GM23338 (cell line): Measurements from ENCODE around the gene HLA-DPB1. TPM values are rescaled to one million over a fixed set of nuclear protein-coding genes. Genes with fewer than 3 reads are reported as not detected.

Experiments
- ATAC-seq: fragments of 200-7000 bp; cut with Tn5 transposase; 3 replicates; pipeline ENCODE4 v1.9.1; 2020
- DNase-seq: peaks from one replicate; pipeline ENCODE4 v3.0.0-alpha.2; 2015; ENCODE audit warnings: low spot score
- H2AFZ ChIP-seq: fragments of 200-600 bp; sonication (generic); 2 replicates; pipeline ENCODE4 v1.8.0; 2016; ENCODE audit warnings: antibody characterized with exemption, mild to moderate bottlenecking, moderate library complexity
- H3F3A ChIP-seq: fragments of 200-600 bp; sonication (generic); replicated peaks from 2 replicates; pipeline ENCODE4 v1.8.0; 2017; ENCODE audit warnings: antibody characterized with exemption, mixed run types, low read depth
- H3K27ac ChIP-seq: fragments of 200-600 bp; sonication (generic); 2 replicates; pipeline ENCODE4 v1.6.1; 2016; ENCODE audit warnings: low read depth
- H3K27me3 ChIP-seq: fragments of 200-600 bp; sonication (generic); 2 replicates; pipeline ENCODE4 v1.8.0; 2016; ENCODE audit warnings: mild to moderate bottlenecking, mixed run types, moderate library complexity; ENCODE audit not compliant: insufficient read depth
- H3K36me3 ChIP-seq: fragments of 200-600 bp; sonication (generic); 2 replicates; pipeline ENCODE4 v1.8.0; 2016; ENCODE audit warnings: mild to moderate bottlenecking; ENCODE audit not compliant: insufficient read depth
- H3K4me1 ChIP-seq: fragments of 200-600 bp; sonication (generic); 2 replicates; pipeline ENCODE4 v1.8.0; 2016; ENCODE audit warnings: mild to moderate bottlenecking, moderate library complexity; ENCODE audit not compliant: insufficient read depth
- H3K4me2 ChIP-seq: fragments of 200-600 bp; sonication (generic); 2 replicates; pipeline ENCODE4 v1.7.1; 2017; ENCODE audit warnings: mixed run types
- H3K4me3 ChIP-seq: fragments of 200-600 bp; sonication (generic); 2 replicates; pipeline ENCODE4 v1.6.1; 2016; ENCODE audit warnings: mixed run types
- H3K79me2 ChIP-seq: fragments of 200-600 bp; sonication (generic); replicated peaks from 2 replicates; pipeline ENCODE4 v1.8.0; 2017; ENCODE audit warnings: mild to moderate bottlenecking; ENCODE audit not compliant: insufficient read depth
- H3K9me2 ChIP-seq: fragments of 200-600 bp; sonication (generic); 2 replicates; pipeline ENCODE4 v1.8.0; 2017; ENCODE audit not compliant: insufficient read depth
- H4K20me1 ChIP-seq: fragments of 200-600 bp; sonication (generic); replicated peaks from 2 replicates; pipeline ENCODE4 v1.8.0; 2017; ENCODE audit warnings: mild to moderate bottlenecking; ENCODE audit not compliant: insufficient read depth
- H3K27ac Mint-ChIP-seq: 2 replicates; pipeline ENCODE4 v1.8.0; 2020; ENCODE audit warnings: inconsistent platforms, mild to moderate bottlenecking, moderate library complexity, mixed read lengths
- H3K27me3 Mint-ChIP-seq: 3 replicates; pipeline ENCODE4 v1.8.0; 2022; ENCODE audit warnings: low read depth, mild to moderate bottlenecking, moderate library complexity, mixed read lengths, inconsistent platforms; ENCODE audit not compliant: insufficient read depth, poor library complexity
- H3K36me3 Mint-ChIP-seq: 3 replicates; pipeline ENCODE4 v1.8.0; 2021; ENCODE audit warnings: low read depth, mild to moderate bottlenecking, inconsistent platforms, moderate library complexity, mixed read lengths
- H3K4me1 Mint-ChIP-seq: 3 replicates; pipeline ENCODE4 v1.8.0; 2020; ENCODE audit warnings: mild to moderate bottlenecking, inconsistent platforms, mixed read lengths
- H3K4me3 Mint-ChIP-seq: 3 replicates; pipeline ENCODE4 v1.8.0; 2021; ENCODE audit warnings: moderate library complexity, mild to moderate bottlenecking, inconsistent platforms, mixed read lengths
- H3K9me3 Mint-ChIP-seq: 3 replicates; pipeline ENCODE4 v1.8.0; 2020; ENCODE audit warnings: moderate library complexity, mild to moderate bottlenecking, inconsistent platforms, mixed read lengths
- CREB1 ChIP-seq: fragments of 250-450 bp; sonication (Bioruptor Pico); IDR thresholded peaks from 2 replicates; pipeline ENCODE4 v1.5.0; 2020; ENCODE audit warnings: low read depth, mild to moderate bottlenecking, moderate library complexity
- ETS1 ChIP-seq: IDR thresholded peaks from 2 replicates; pipeline ENCODE4 v1.6.1; 2016; ENCODE audit warnings: antibody characterized with exemption
- EZH2 ChIP-seq: fragments of 200-600 bp; sonication (generic); IDR thresholded peaks from one replicate; pipeline ENCODE4 v1.8.0; 2017; ENCODE audit warnings: antibody characterized with exemption, mild to moderate bottlenecking, low read depth; ENCODE audit not compliant: unreplicated experiment
- EZH2phosphoT487 ChIP-seq: fragments of 200-600 bp; sonication (generic); IDR thresholded peaks from one replicate; pipeline ENCODE4 v1.8.1; 2018; ENCODE audit warnings: antibody characterized with exemption; ENCODE audit not compliant: unreplicated experiment
- JUNB ChIP-seq: IDR thresholded peaks from one replicate; pipeline ENCODE4 v1.6.1; 2016; ENCODE audit warnings: antibody characterized with exemption; ENCODE audit not compliant: unreplicated experiment
- NANOG ChIP-seq: IDR thresholded peaks from 2 replicates; pipeline ENCODE4 v1.6.1; 2016; ENCODE audit warnings: antibody characterized with exemption, borderline replicate concordance
- POLR2AphosphoS5 ChIP-seq: IDR thresholded peaks from 2 replicates; pipeline ENCODE4 v1.6.1; 2016; ENCODE audit warnings: antibody characterized with exemption, low read depth
- REST ChIP-seq: IDR thresholded peaks from one replicate; pipeline ENCODE4 v1.6.1; 2018; ENCODE audit warnings: antibody characterized with exemption; ENCODE audit not compliant: unreplicated experiment
- STAT1 ChIP-seq: IDR thresholded peaks from one replicate; pipeline ENCODE4 v1.6.1; 2016; ENCODE audit warnings: antibody characterized with exemption; ENCODE audit not compliant: unreplicated experiment
- ZNF114 ChIP-seq: fragments of 250-450 bp; sonication (Bioruptor Pico); IDR thresholded peaks from 2 replicates; pipeline ENCODE4 v1.5.0; 2020; ENCODE audit warnings: mild to moderate bottlenecking, moderate library complexity
- ZNF331 ChIP-seq: fragments of 250-450 bp; sonication (Bioruptor Pico); IDR thresholded peaks from 2 replicates; pipeline ENCODE4 v1.5.0; 2020; ENCODE audit warnings: low read depth, mild to moderate bottlenecking, moderate library complexity
- polyA plus RNA-seq: library from polyadenylated mRNA; unstranded; fragments of >200 nt; fragmentation: Nextera tagmentation; extraction: Ambion mirVana; gene quantifications from 2 replicates; pipeline ENCODE4 v1.2.1, GENCODE V29; 2016
- total RNA-seq: library from RNA; depleted of rRNA; stranded (reverse); fragments of >200 nt; shearing (Covaris generic); gene quantifications from 2 replicates; pipeline ENCODE4 v1.2.3, GENCODE V29; 2014
- TF ChIP-seq, protein P1 (sequence below): fragments of 250-450 bp; sonication (Bioruptor Pico); IDR thresholded peaks from 2 replicates; pipeline ENCODE4 v1.5.0; 2020; ENCODE audit warnings: mild to moderate bottlenecking, moderate library complexity
- TF ChIP-seq, protein P2 (sequence below), 2 experiments: fragments of 200-600 bp in 1 of 2; sonication (generic) in 1 of 2; conservative IDR thresholded peaks; 2 replicates each; pipeline versions ENCODE4 v1.5.1 to v1.6.1; 2016 to 2017; ENCODE audit warnings: antibody characterized with exemption in 2 of 2, low read depth in 2 of 2, mild to moderate bottlenecking in 2 of 2, moderate library complexity in 1 of 2

HLA-DPB1 gene
- total and polyA plus RNA-seq, 2 experiments from 2014 or later, result 22.0 to 37.6 TPM

DNA sequence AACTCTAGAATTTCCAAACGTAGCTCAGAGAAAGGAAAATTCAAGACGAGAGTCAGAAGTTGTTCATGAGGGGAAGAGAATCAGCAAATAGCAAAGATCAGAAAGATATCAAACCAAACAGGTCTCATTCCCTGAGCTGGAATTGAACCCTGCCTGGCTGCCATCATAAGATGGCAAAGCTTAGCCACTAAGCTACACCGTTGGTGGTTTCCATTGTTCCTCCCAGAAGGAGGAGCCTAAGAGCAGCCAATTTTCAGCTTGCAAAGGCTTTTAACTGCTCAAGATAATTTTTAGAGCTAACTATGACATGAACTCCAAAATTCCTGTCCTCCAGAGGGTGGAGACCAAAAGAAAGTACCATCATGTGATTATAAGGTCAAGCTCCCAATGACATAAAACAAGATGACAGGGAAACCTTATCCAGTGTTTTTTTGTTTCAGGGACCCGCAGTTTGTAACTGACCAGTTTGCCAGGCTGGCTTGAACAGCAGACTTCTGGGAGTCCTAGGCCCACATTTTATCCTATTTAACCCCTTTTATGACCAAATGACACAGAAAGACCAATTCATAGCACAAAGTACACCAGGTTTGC, 60.6 kb downstream of the HLA-DPB1 start:
- Histone ChIP-seq H2AFZ (no peak overlapping the region), H3K4me2 (no peak overlapping the region), H3K9me2 (no peaks in the 10 kb centered on the region), H3K36me3 (no peaks in the 10 kb centered on the region), H3K4me1 (peaks cover 3% of the 10 kb centered on the region; the same call in 1 of the 2 replicates), H3K79me2 (no peaks in the 10 kb centered on the region; the same call in 1 of the 2 replicates), H3F3A (no peaks in the 10 kb centered on the region), H3K27me3 (no peaks in the 10 kb centered on the region), H3K27ac (no peak overlapping the region), H4K20me1 (no peaks in the 10 kb centered on the region; the same call in 1 of the 2 replicates), H3K4me3 (no peak overlapping the region)
- DNase-seq (no peak), ATAC-seq (peak; percentile 50; the same call in 2 of the 3 replicates)
- H3K4me1 Mint-ChIP-seq, result peaks cover 4% of the 10 kb centered on the region; the same call in 1 of the 3 replicates
- H3K27ac Mint-ChIP-seq, result no peak overlapping the region
- H3K27me3 Mint-ChIP-seq, result no peaks in the 10 kb centered on the region
- TF ChIP-seq POLR2AphosphoS5 (no peak), ZNF331 (CRISPR knock-in tag) (no peak), NANOG (no peak), ETS1 (no peak), ZNF114 (CRISPR knock-in tag) (no peak), CREB1 (CRISPR knock-in tag) (no peak), EZH2phosphoT487 (no peak), REST (no peak), JUNB (no peak), EZH2 (no peak), STAT1 (no peak)
- TF ChIP-seq, protein P1, sequence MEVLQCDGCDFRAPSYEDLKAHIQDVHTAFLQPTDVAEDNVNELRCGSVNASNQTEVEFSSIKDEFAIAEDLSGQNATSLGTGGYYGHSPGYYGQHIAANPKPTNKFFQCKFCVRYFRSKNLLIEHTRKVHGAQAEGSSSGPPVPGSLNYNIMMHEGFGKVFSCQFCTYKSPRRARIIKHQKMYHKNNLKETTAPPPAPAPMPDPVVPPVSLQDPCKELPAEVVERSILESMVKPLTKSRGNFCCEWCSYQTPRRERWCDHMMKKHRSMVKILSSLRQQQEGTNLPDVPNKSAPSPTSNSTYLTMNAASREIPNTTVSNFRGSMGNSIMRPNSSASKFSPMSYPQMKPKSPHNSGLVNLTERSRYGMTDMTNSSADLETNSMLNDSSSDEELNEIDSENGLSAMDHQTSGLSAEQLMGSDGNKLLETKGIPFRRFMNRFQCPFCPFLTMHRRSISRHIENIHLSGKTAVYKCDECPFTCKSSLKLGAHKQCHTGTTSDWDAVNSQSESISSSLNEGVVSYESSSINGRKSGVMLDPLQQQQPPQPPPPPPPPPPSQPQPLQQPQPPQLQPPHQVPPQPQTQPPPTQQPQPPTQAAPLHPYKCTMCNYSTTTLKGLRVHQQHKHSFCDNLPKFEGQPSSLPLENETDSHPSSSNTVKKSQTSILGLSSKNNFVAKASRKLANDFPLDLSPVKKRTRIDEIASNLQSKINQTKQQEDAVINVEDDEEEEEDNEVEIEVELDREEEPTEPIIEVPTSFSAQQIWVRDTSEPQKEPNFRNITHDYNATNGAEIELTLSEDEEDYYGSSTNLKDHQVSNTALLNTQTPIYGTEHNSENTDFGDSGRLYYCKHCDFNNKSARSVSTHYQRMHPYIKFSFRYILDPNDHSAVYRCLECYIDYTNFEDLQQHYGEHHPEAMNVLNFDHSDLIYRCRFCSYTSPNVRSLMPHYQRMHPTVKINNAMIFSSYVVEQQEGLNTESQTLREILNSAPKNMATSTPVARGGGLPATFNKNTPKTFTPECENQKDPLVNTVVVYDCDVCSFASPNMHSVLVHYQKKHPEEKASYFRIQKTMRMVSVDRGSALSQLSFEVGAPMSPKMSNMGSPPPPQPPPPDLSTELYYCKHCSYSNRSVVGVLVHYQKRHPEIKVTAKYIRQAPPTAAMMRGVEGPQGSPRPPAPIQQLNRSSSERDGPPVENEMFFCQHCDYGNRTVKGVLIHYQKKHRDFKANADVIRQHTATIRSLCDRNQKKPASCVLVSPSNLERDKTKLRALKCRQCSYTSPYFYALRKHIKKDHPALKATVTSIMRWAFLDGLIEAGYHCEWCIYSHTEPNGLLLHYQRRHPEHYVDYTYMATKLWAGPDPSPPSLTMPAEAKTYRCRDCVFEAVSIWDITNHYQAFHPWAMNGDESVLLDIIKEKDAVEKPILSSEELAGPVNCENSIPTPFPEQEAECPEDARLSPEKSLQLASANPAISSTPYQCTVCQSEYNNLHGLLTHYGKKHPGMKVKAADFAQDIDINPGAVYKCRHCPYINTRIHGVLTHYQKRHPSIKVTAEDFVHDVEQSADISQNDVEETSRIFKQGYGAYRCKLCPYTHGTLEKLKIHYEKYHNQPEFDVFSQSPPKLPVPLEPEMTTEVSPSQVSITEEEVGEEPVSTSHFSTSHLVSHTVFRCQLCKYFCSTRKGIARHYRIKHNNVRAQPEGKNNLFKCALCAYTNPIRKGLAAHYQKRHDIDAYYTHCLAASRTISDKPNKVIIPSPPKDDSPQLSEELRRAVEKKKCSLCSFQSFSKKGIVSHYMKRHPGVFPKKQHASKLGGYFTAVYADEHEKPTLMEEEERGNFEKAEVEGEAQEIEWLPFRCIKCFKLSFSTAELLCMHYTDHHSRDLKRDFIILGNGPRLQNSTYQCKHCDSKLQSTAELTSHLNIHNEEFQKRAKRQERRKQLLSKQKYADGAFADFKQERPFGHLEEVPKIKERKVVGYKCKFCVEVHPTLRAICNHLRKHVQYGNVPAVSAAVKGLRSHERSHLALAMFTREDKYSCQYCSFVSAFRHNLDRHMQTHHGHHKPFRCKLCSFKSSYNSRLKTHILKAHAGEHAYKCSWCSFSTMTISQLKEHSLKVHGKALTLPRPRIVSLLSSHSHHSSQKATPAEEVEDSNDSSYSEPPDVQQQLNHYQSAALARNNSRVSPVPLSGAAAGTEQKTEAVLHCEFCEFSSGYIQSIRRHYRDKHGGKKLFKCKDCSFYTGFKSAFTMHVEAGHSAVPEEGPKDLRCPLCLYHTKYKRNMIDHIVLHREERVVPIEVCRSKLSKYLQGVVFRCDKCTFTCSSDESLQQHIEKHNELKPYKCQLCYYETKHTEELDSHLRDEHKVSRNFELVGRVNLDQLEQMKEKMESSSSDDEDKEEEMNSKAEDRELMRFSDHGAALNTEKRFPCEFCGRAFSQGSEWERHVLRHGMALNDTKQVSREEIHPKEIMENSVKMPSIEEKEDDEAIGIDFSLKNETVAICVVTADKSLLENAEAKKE (CRISPR knock-in tag), result no peak
- TF ChIP-seq, protein P2, sequence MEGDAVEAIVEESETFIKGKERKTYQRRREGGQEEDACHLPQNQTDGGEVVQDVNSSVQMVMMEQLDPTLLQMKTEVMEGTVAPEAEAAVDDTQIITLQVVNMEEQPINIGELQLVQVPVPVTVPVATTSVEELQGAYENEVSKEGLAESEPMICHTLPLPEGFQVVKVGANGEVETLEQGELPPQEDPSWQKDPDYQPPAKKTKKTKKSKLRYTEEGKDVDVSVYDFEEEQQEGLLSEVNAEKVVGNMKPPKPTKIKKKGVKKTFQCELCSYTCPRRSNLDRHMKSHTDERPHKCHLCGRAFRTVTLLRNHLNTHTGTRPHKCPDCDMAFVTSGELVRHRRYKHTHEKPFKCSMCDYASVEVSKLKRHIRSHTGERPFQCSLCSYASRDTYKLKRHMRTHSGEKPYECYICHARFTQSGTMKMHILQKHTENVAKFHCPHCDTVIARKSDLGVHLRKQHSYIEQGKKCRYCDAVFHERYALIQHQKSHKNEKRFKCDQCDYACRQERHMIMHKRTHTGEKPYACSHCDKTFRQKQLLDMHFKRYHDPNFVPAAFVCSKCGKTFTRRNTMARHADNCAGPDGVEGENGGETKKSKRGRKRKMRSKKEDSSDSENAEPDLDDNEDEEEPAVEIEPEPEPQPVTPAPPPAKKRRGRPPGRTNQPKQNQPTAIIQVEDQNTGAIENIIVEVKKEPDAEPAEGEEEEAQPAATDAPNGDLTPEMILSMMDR (conservative IDR thresholded peaks at IDR 0.05; ENCODE audit: low read depth in 2 of 2), result no peak
- no peak overlapping the region for H3K4me3 Mint-ChIP-seq
- no peaks in the 10 kb centered on the region; the same call in 2 of the 3 replicates for H3K9me3 Mint-ChIP-seq
- peaks cover 16% of the 10 kb centered on the region for H3K36me3 Mint-ChIP-seq
